ENCODE data around the gene NDUFA6.
"Not testable (repeated sequence)": the region's sequence is repeated elsewhere in the genome, so short reads cannot be mapped to it uniquely, and the experiment has no call there.

NDUFA6 gene

GRCh38 chr22:42090596-42091454, at the start of gene NDUFA6:
NDUFA6 (minus strand) TSS chr22:42090772; CDS start chr22:42090744, 28 bp downstream.
- peak; percentile 100 for DNase-seq

GRCh38 chr22:42140153-42140552, 49.6 kb upstream of the NDUFA6 start:
- not testable (repeated sequence) for DNase-seq

- DNase-seq = not testable (repeated sequence)
Observed at GRCh38 chr22:42139508-42139907, 48.9 kb upstream of the NDUFA6 start.

GRCh38 chr22:42138972-42139371, 48.4 kb upstream of the NDUFA6 start:
- DNase-seq = no peak

- DNase-seq = no peak
Observed at GRCh38 chr22:42138122-42138770, 47.7 kb upstream of the NDUFA6 start.

- not testable (repeated sequence) for DNase-seq
Observed at GRCh38 chr22:42135688-42136087, 45.1 kb upstream of the NDUFA6 start.

- DNase-seq = no peak
Observed at GRCh38 chr22:42134100-42135020, 43.8 kb upstream of the NDUFA6 start.

GRCh38 chr22:42132457-42132856, 41.9 kb upstream of the NDUFA6 start:
- peak; percentile 16 for DNase-seq

- no peak for DNase-seq
Observed at GRCh38 chr22:42131562-42131961, 41.0 kb upstream of the NDUFA6 start.

GRCh38 chr22:42130639-42131431, 40.3 kb upstream of the NDUFA6 start, which contains the start of gene CYP2D6:
CYP2D6 (minus strand) TSS chr22:42130810; CDS start chr22:42130791, 19 bp downstream.
- DNase-seq = not testable (repeated sequence)

- DNase-seq = not testable (repeated sequence)
Observed at GRCh38 chr22:42130182-42130581, 39.6 kb upstream of the NDUFA6 start.

- peak; percentile 85 for DNase-seq
Observed at GRCh38 chr22:42128776-42129694, 38.5 kb upstream of the NDUFA6 start.

GRCh38 chr22:42128007-42128406, 37.4 kb upstream of the NDUFA6 start:
- not testable (repeated sequence) for DNase-seq

GRCh38 chr22:42127606-42128005, 37.0 kb upstream of the NDUFA6 start:
- DNase-seq = no peak

- DNase-seq = not testable (repeated sequence)
Observed at GRCh38 chr22:42123529-42123928, 33.0 kb upstream of the NDUFA6 start.

- not testable (repeated sequence) for DNase-seq
Observed at GRCh38 chr22:42120231-42121021, 29.9 kb upstream of the NDUFA6 start.

- DNase-seq = peak; percentile 17
Observed at GRCh38 chr22:42116848-42117424, 26.4 kb upstream of the NDUFA6 start.

- DNase-seq = not testable (repeated sequence)
Observed at GRCh38 chr22:42115420-42115830, 24.9 kb upstream of the NDUFA6 start.

- DNase-seq = peak; percentile 48
Observed at GRCh38 chr22:42114721-42115120, 24.1 kb upstream of the NDUFA6 start.
